ENCODE results near the gene STOML3. TPM values are rescaled to one million over a fixed set of nuclear protein-coding genes. Genes with fewer than 3 reads are reported as not detected.

Gene STOML3
- total RNA-seq, 2 donors from 2014 or later: not detected

- Histone ChIP-seq H3K27ac (no peak overlapping the region), H3K4me1 (peaks cover 7% of the 10 kb centered on the region), H3K4me3 (no peak overlapping the region), H3K9me3 (peaks cover 0 to 2% (median 0%) of the 10 kb centered on the region in 3 donors), H3K27me3 (no peaks in the 10 kb centered on the region), H3K36me3 (replicated peaks in 1 of 2; ENCODE audit: insufficient read depth in 1 of 2, low read depth in 2 of 2) (no peaks in the 10 kb centered on the region)
- no peak for DNase-seq
- intact Hi-C loops (cut with DNase I): no loop called here
- WGBS, 2 donors: 53 to 55% methylated on average over 2 of the region's 2 CpGs
- no peak for TF ChIP-seq POLR2A (IDR thresholded peaks at IDR 0.05)
- no peak for TF ChIP-seq CTCF (IDR thresholded peaks at IDR 0.05)
- no peak for ATAC-seq
Observed at GRCh38 chr13:38954291-38954690, 36.3 kb downstream of the STOML3 start.

GRCh38 chr13:38952827-38953226, 37.8 kb downstream of the STOML3 start:
- no peak for ATAC-seq

GRCh38 chr13:38951525-38952313, 38.9 kb downstream of the STOML3 start:
- Histone ChIP-seq H3K4me1 (peaks cover 7% of the 10 kb centered on the region), H3K27me3 (no peaks in the 10 kb centered on the region), H3K9me3 (no peaks in the 10 kb centered on the region), H3K4me3 (no peak overlapping the region), H3K36me3 (replicated peaks in 1 of 2; ENCODE audit: insufficient read depth in 1 of 2, low read depth in 2 of 2) (no peaks in the 10 kb centered on the region), H3K27ac (peak overlapping the region in 2 of 4 donors; percentile 23 to 50)
- ATAC-seq (peak; percentile 64), DNase-seq (peak; percentile 45 to 64 (median 56))
- no peak for TF ChIP-seq CTCF (IDR thresholded peaks at IDR 0.05)
- TF ChIP-seq POLR2A (IDR thresholded peaks at IDR 0.05): no peak
- intact Hi-C loops (cut with DNase I): no loop called here
- WGBS, 2 donors: 14 to 18% methylated on average over 9 of the region's 9 CpGs

More at GRCh38 chr13:38952827-38953226, 37.8 kb downstream of the STOML3 start:
- no peak overlapping the region for H3K4me3 ChIP-seq
- H3K9me3 ChIP-seq: no peaks in the 10 kb centered on the region
- no peaks in the 10 kb centered on the region for H3K36me3 ChIP-seq (replicated peaks in 1 of 2; ENCODE audit: insufficient read depth in 1 of 2, low read depth in 2 of 2)
- no peak for DNase-seq
- WGBS, 2 donors: 82 to 83% methylated on average over 1 of the region's 1 CpG
- peaks cover 7% of the 10 kb centered on the region for H3K4me1 ChIP-seq
- no peaks in the 10 kb centered on the region for H3K27me3 ChIP-seq
- H3K27ac ChIP-seq: no peak overlapping the region
- intact Hi-C loops (cut with DNase I): no loop called here
- TF ChIP-seq CTCF (IDR thresholded peaks at IDR 0.05): no peak
- no peak for TF ChIP-seq POLR2A (IDR thresholded peaks at IDR 0.05)

- intact Hi-C loops (cut with DNase I): no loop called here
- Histone ChIP-seq H3K9me3 (no peaks in the 10 kb centered on the region), H3K4me1 (peaks cover 7% of the 10 kb centered on the region), H3K27me3 (no peaks in the 10 kb centered on the region), H3K4me3 (no peak overlapping the region), H3K36me3 (replicated peaks in 1 of 2; ENCODE audit: insufficient read depth in 1 of 2, low read depth in 2 of 2) (no peaks in the 10 kb centered on the region), H3K27ac (no peak overlapping the region)
- DNase-seq (no peak), ATAC-seq (no peak)
- TF ChIP-seq CTCF (IDR thresholded peaks at IDR 0.05) (no peak), POLR2A (IDR thresholded peaks at IDR 0.05) (no peak)
- WGBS, 2 donors: 46 to 61% methylated on average over 3 of the region's 3 CpGs
Observed at GRCh38 chr13:38950987-38951386, 39.6 kb downstream of the STOML3 start.

GRCh38 chr13:38947054-38947453, 43.6 kb downstream of the STOML3 start:
- H3K27me3 ChIP-seq: no peaks in the 10 kb centered on the region
- peaks cover 4% of the 10 kb centered on the region for H3K4me1 ChIP-seq
- H3K9me3 ChIP-seq: no peaks in the 10 kb centered on the region
- WGBS, 2 donors: 71 to 82% methylated on average over 2 to 3 of the region's 3 CpGs
- no peak for ATAC-seq
- H3K36me3 ChIP-seq (replicated peaks in 1 of 2; ENCODE audit: insufficient read depth in 1 of 2, low read depth in 2 of 2): no peaks in the 10 kb centered on the region
- intact Hi-C loops (cut with DNase I): no loop called here
- no peak for TF ChIP-seq POLR2A (IDR thresholded peaks at IDR 0.05)
- no peak for TF ChIP-seq CTCF (IDR thresholded peaks at IDR 0.05)
- no peak for DNase-seq
- H3K4me3 ChIP-seq: no peak overlapping the region
- H3K27ac ChIP-seq: no peak overlapping the region

All from body of pancreas (tissue), 4 donors.